Endothelial cell of umbilical vein (primary cell): ENCODE data around the gene CHMP6. TPM values are rescaled to one million over a fixed set of nuclear protein-coding genes. Genes with fewer than 3 reads are reported as not detected.

Source experiments
- BruUV-seq: library from RNA; stranded (reverse); fragments of 400-500 nt; replicated peaks from 2 replicates; lab custom pipeline; 2021; lab: Mats Ljungman, UMichigan
- CTCF ChIA-PET: fragments of 300-600, 350-600 bp; sonication (Branson Sonifier 250); formaldehyde crosslinking; loops from one replicate; lab custom pipeline; 2021; ENCODE audit warnings: antibody characterized with exemption, inconsistent platforms; lab: Charles Lee
- POLR2A ChIA-PET: fragments of 300-600, 350-600 bp; sonication (Branson Sonifier 250); formaldehyde crosslinking; loops from one replicate; lab custom pipeline; 2021; ENCODE audit warnings: antibody characterized with exemption, inconsistent platforms; lab: Charles Lee
- DNase-seq: peaks from one replicate; pipeline ENCODE4 v3.0.0-alpha.2; 2011; ENCODE audit warnings: low read depth, low spot score
- FAIRE-seq: peaks from 2 replicates; lab custom pipeline; 2011; peaks lifted over from hg19 to GRCh38; lab: Jason Lieb, UNC
- H2AFZ ChIP-seq: 2 replicates; pipeline ENCODE4 v1.6.0; 2012; ENCODE audit warnings: low read depth, low read length, control low read depth, inconsistent platforms
- H3K27ac ChIP-seq: 2 replicates; pipeline ENCODE4 v1.5.1; 2011; ENCODE audit warnings: low read depth, mild to moderate bottlenecking, control low read depth, low read length, moderate library complexity; ENCODE audit not compliant: insufficient read depth
- H3K27me3 ChIP-seq, 2 experiments: 2 replicates each; pipeline versions ENCODE4 v1.6.0 to v1.6.1; 2011; ENCODE audit warnings: low read length in 2 of 2, mixed read lengths in 1 of 2; ENCODE audit not compliant: control insufficient read depth in 2 of 2, insufficient read depth in 2 of 2
- H3K36me3 ChIP-seq, 2 experiments: 2 replicates in 1 of 2; 3 replicates in 1 of 2; pipeline ENCODE4 v1.5.1; 2011; ENCODE audit warnings: low read length in 2 of 2, mild to moderate bottlenecking in 1 of 2, moderate library complexity in 1 of 2; ENCODE audit not compliant: control insufficient read depth in 2 of 2, insufficient read depth in 2 of 2; ENCODE audit errors: extremely low read depth in 1 of 2
- H3K4me1 ChIP-seq: 3 replicates; pipeline ENCODE4 v1.5.1; 2011; ENCODE audit warnings: mild to moderate bottlenecking, low read length; ENCODE audit not compliant: control insufficient read depth, insufficient read depth; ENCODE audit errors: extremely low read depth
- H3K4me2 ChIP-seq: 2 replicates; pipeline ENCODE4 v1.6.1; 2011; ENCODE audit warnings: low read length, control low read depth, mixed read lengths; ENCODE audit not compliant: insufficient read depth
- H3K4me3 ChIP-seq, 3 experiments: fragments of 200-600 bp in 1 of 3; sonication (generic), shearing (Covaris generic) in 1 of 3; replicated peaks in 1 of 3; 2 replicates each; pipeline ENCODE4 v1.5.1; 2011 to 2016; ENCODE audit warnings: control low read depth in 3 of 3, low read length in 3 of 3, mild to moderate bottlenecking in 2 of 3, inconsistent platforms in 1 of 3, low read depth in 1 of 3, moderate library complexity in 1 of 3; ENCODE audit not compliant: insufficient read depth in 1 of 3
- H3K79me2 ChIP-seq: 2 replicates; pipeline ENCODE4 v1.6.0; 2012; ENCODE audit warnings: low read length, inconsistent platforms; ENCODE audit not compliant: control insufficient read depth, insufficient read depth
- H3K9ac ChIP-seq: replicated peaks from 2 replicates; pipeline ENCODE3; 2011; ENCODE audit warnings: low read length, control low read depth; ENCODE audit not compliant: insufficient read depth; ENCODE audit errors: extremely low read depth
- H3K9me1 ChIP-seq: replicated peaks from 3 replicates; pipeline ENCODE4 v1.6.0; 2011; ENCODE audit warnings: mild to moderate bottlenecking, low read length; ENCODE audit not compliant: control insufficient read depth, insufficient read depth; ENCODE audit errors: extremely low read depth
- H3K9me3 ChIP-seq: replicated peaks from 2 replicates; pipeline ENCODE4 v1.5.1; 2012; ENCODE audit warnings: low read length, inconsistent platforms; ENCODE audit not compliant: control insufficient read depth, insufficient read depth
- H4K20me1 ChIP-seq: replicated peaks from 2 replicates; pipeline ENCODE3; 2011; ENCODE audit warnings: mild to moderate bottlenecking, low read length; ENCODE audit not compliant: control insufficient read depth, insufficient read depth; ENCODE audit errors: extremely low read depth
- CTCF ChIP-seq, 2 donors: IDR thresholded peaks; 1 replicate in 1 of 2; 2 replicates in 1 of 2; pipeline ENCODE4 v1.5.1; 2011; ENCODE audit warnings: low read length in 2 of 2, mild to moderate bottlenecking in 2 of 2, moderate library complexity in 2 of 2, control low read depth in 1 of 2, inconsistent platforms in 1 of 2, low read depth in 1 of 2; ENCODE audit not compliant: insufficient read depth in 1 of 2; ENCODE audit errors: extremely low read depth in 1 of 2
- EZH2 ChIP-seq: IDR thresholded peaks from 2 replicates; pipeline ENCODE4 v1.6.1; 2012; ENCODE audit warnings: borderline replicate concordance, low read depth, mild to moderate bottlenecking, moderate library complexity, low read length, inconsistent platforms; ENCODE audit not compliant: severe bottlenecking
- FOS ChIP-seq: IDR thresholded peaks from 2 replicates; pipeline ENCODE4 v1.6.1; 2011; ENCODE audit warnings: mild to moderate bottlenecking, low read length, moderate library complexity, borderline replicate concordance; ENCODE audit not compliant: insufficient read depth
- GATA2 ChIP-seq: IDR thresholded peaks from 2 replicates; pipeline ENCODE4 v1.7.0; 2011; ENCODE audit warnings: low read depth, mild to moderate bottlenecking, moderate library complexity, mixed read lengths, low read length; ENCODE audit not compliant: insufficient read length, insufficient read depth
- JUN ChIP-seq: IDR thresholded peaks from 2 replicates; pipeline ENCODE4 v1.6.1; 2011; ENCODE audit warnings: borderline replicate concordance, low read depth; ENCODE audit not compliant: insufficient read length, insufficient read depth
- MYC ChIP-seq: IDR thresholded peaks from one replicate; pipeline ENCODE4 v1.6.1; 2011; ENCODE audit warnings: mild to moderate bottlenecking, low read depth, low read length
- POLR2A ChIP-seq: IDR thresholded peaks from 2 replicates; pipeline ENCODE4 v1.6.1; 2012; ENCODE audit warnings: low read depth, mild to moderate bottlenecking, control low read depth, low read length
- POLR2AphosphoS5 ChIP-seq: IDR thresholded peaks from 2 replicates; pipeline ENCODE4 v1.6.1; 2012; ENCODE audit warnings: low read depth, mild to moderate bottlenecking, control low read depth, low read length, moderate library complexity; ENCODE audit not compliant: insufficient read depth
- dilution Hi-C: fragments of 300-500 bp; cut with MboI; formaldehyde crosslinking; loops from one replicate; pipeline ENCODE4 v1.15.0; 2019; ENCODE audit warnings: low sequenced_read_pairs; ENCODE audit not compliant: extremely low pct_ligation_motif_present
- intact Hi-C: fragments of 100-400 bp; cut with micrococcal nuclease; formaldehyde crosslinking; loops from one replicate; pipeline ENCODE4 v1.10.0; 2022
- polyA plus RNA-seq, 4 experiments: library from polyadenylated mRNA; depleted of rRNA in 3 of 4; stranded (reverse) in 3 of 4; unstranded in 1 of 4; fragments of >200 nt; gene quantifications; 2 replicates each; pipeline versions ENCODE4 v1.2.1 to v1.2.3, GENCODE V29; 2011 to 2012; ENCODE audit warnings: missing spikeins in 1 of 4
- total RNA-seq: library from RNA; stranded (reverse); gene quantifications from 2 replicates; pipeline ENCODE4 v1.2.3, GENCODE V29; 2021
- TF ChIP-seq, protein P1 (sequence below): IDR thresholded peaks from 2 replicates; pipeline ENCODE4 v1.6.1; 2011; ENCODE audit not compliant: insufficient read depth, insufficient read length

The CHMP6 gene
- total and polyA plus RNA-seq, 2 donors (not counting 3 experiments of a cell fraction or from before 2014, with no cell fraction given), result 42.5 to 48.5 TPM

DNA sequence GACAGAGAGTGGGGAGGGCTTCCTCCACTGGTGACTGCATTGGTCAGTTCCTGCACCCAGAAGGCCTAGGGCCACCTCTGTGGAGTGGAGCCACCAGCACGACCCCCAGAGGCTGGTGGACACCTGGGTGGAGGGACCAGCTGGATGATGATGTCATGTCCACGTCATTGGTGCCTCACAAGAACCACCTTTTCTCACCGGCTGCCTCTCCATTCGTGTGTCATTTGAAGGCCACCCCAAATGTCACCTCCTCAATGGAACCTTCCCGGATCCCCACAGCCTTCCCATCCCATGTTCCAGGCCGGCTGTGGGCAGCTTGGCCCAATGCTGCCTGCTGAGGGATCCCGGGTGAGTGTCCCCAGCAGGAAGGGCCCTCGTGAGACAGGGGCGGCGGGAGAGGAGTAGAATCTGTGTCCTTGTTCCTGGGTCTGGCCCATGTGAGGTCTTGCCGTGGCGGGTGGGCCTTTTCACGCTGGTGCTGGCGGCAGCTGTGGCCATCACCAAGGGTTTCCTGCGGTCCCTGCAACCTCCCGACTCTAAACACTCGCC, 9.1 kb upstream of the CHMP6 start:
- H3K9me1 ChIP-seq, result no peaks in the 10 kb centered on the region
- no peak overlapping the region for H3K4me2 ChIP-seq
- TF ChIP-seq JUN (no peak), GATA2 (no peak), EZH2 (no peak), CTCF (IDR thresholded peaks at IDR 0.05; ENCODE audit: extremely low read depth in 1 of 2, insufficient read depth in 1 of 2, low read depth in 1 of 2, low read length in 2 of 2) (no peak), POLR2AphosphoS5 (no peak), FOS (no peak), POLR2A (no peak), MYC (no peak)
- TF ChIP-seq, protein P1, sequence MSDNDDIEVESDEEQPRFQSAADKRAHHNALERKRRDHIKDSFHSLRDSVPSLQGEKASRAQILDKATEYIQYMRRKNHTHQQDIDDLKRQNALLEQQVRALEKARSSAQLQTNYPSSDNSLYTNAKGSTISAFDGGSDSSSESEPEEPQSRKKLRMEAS, result no peak
- intact Hi-C loops, result no loop called here
- dilution Hi-C loops, result no loop called here
- H4K20me1 ChIP-seq, result no peaks in the 10 kb centered on the region
- no peaks in the 10 kb centered on the region for H3K36me3 ChIP-seq
- H3K27me3 ChIP-seq, result no peaks in the 10 kb centered on the region
- no peak overlapping the region for H2AFZ ChIP-seq
- H3K79me2 ChIP-seq, result no peaks in the 10 kb centered on the region
- no peaks in the 10 kb centered on the region for H3K9me3 ChIP-seq
- ChIA-PET POLR2A (no interaction called here), CTCF (interaction anchor here (1.0 to 2.3 kb wide), 2 partner anchors 26 to 556 kb away, joined by 3 to 41 read pairs; no protein-coding TSS in a partner anchor)
- no peak overlapping the region for H3K9ac ChIP-seq
- H3K4me1 ChIP-seq, result no peaks in the 10 kb centered on the region
- DNase-seq (no peak), FAIRE-seq (no peak)
- no peak overlapping the region for H3K4me3 ChIP-seq
- no peak overlapping the region for H3K27ac ChIP-seq
- BruUV-seq, result no TSS peak
